Endothelial cell (in vitro differentiated cells): ENCODE measurements around the gene INTS11. TPM values are rescaled to one million over a fixed set of nuclear protein-coding genes. Genes with fewer than 3 reads are reported as not detected.
A peak's percentile ranks its signal among the peaks of the same experiment; 100 is the strongest.

ENCODE experiments used
- DNase-seq: peaks from one replicate; pipeline ENCODE4 v3.0.0; 2021; ENCODE audit warnings: low spot score
- H3K27ac Mint-ChIP-seq: one replicate; pipeline ENCODE4 v1.8.0; 2021; ENCODE audit warnings: mixed read lengths, inconsistent platforms; ENCODE audit not compliant: unreplicated experiment
- H3K27me3 Mint-ChIP-seq: one replicate; pipeline ENCODE4 v1.8.0; 2021; ENCODE audit warnings: mild to moderate bottlenecking, moderate library complexity, mixed read lengths, inconsistent platforms; ENCODE audit not compliant: unreplicated experiment
- H3K36me3 Mint-ChIP-seq: one replicate; pipeline ENCODE4 v1.8.0; 2021; ENCODE audit warnings: mild to moderate bottlenecking, low read depth, mixed read lengths, inconsistent platforms; ENCODE audit not compliant: unreplicated experiment
- H3K4me1 Mint-ChIP-seq: one replicate; pipeline ENCODE4 v1.8.0; 2021; ENCODE audit warnings: mild to moderate bottlenecking, mixed read lengths, inconsistent platforms; ENCODE audit not compliant: unreplicated experiment
- H3K4me3 Mint-ChIP-seq: one replicate; pipeline ENCODE4 v1.8.0; 2021; ENCODE audit warnings: mild to moderate bottlenecking, mixed read lengths, inconsistent platforms; ENCODE audit not compliant: unreplicated experiment
- H3K9me3 Mint-ChIP-seq: one replicate; pipeline ENCODE4 v1.8.0; 2021; ENCODE audit warnings: mixed read lengths, inconsistent platforms; ENCODE audit not compliant: unreplicated experiment
- microRNA-seq: library from miRNA; unstranded; fragments of <30 nt; microRNA quantifications from one replicate; pipeline ENCODE4, GENCODE V29; 2020; ENCODE audit not compliant: unreplicated experiment
- total RNA-seq: library from RNA; stranded (reverse); fragmentation: NEBNext Ultra II Directional; extraction: Animal tissue kit (Norgen Biotek cat#: 25700); gene quantifications from one replicate; pipeline ENCODE4 v1.2.1, GENCODE V29; 2021; ENCODE audit not compliant: unreplicated experiment
- TF ChIP-seq, protein P1 (sequence below): fragments of 200-600 bp; sonication (generic); IDR thresholded peaks from one replicate; pipeline ENCODE4 v1.5.0; 2021; ENCODE audit warnings: antibody characterized with exemption; ENCODE audit not compliant: unreplicated experiment

Gene INTS11
- total RNA-seq, 1 donor from 2014 or later = 104 TPM

GRCh38 chr1:1264868-1265272, 59.6 kb downstream of the INTS11 start:
- Mint-ChIP-seq H3K9me3 (no peaks in the 10 kb centered on the region), H3K36me3 (peaks cover 39% of the 10 kb centered on the region), H3K27me3 (peaks cover 3% of the 10 kb centered on the region), H3K27ac (no peak overlapping the region), H3K4me1 (peaks cover 7% of the 10 kb centered on the region), H3K4me3 (peak overlapping the region; percentile 42)
- TF ChIP-seq, protein P1, sequence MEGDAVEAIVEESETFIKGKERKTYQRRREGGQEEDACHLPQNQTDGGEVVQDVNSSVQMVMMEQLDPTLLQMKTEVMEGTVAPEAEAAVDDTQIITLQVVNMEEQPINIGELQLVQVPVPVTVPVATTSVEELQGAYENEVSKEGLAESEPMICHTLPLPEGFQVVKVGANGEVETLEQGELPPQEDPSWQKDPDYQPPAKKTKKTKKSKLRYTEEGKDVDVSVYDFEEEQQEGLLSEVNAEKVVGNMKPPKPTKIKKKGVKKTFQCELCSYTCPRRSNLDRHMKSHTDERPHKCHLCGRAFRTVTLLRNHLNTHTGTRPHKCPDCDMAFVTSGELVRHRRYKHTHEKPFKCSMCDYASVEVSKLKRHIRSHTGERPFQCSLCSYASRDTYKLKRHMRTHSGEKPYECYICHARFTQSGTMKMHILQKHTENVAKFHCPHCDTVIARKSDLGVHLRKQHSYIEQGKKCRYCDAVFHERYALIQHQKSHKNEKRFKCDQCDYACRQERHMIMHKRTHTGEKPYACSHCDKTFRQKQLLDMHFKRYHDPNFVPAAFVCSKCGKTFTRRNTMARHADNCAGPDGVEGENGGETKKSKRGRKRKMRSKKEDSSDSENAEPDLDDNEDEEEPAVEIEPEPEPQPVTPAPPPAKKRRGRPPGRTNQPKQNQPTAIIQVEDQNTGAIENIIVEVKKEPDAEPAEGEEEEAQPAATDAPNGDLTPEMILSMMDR = no peak
- no peak for DNase-seq

- TF ChIP-seq, protein P1 = no peak
- Mint-ChIP-seq H3K27ac (no peak overlapping the region), H3K4me1 (peaks cover 5% of the 10 kb centered on the region), H3K4me3 (no peak overlapping the region), H3K27me3 (peaks cover 5% of the 10 kb centered on the region), H3K36me3 (peaks cover 43% of the 10 kb centered on the region), H3K9me3 (no peaks in the 10 kb centered on the region)
- DNase-seq = no peak
Measured at GRCh38 chr1:1264026-1264425, 60.4 kb downstream of the INTS11 start.

DNA sequence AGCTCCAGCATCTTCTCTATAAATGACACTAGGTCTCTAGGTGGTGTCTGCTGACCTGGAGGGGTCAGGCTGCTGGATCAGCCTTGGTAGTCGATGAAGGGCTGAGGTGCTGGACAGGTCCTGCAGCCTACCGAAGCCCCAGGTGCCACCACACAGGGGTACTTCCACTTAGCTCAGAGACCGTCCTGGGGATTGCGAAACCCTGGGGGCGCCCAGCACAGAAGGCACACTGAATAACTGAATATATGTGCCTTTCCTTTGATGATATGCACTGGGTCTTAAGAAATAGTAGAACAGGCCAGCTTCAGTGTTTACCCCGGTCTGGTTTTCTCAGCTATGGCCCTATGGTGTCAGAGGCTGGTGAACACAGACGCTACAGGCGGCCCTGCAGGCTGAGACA, 61.7 kb downstream of the INTS11 start:
- H3K27ac Mint-ChIP-seq = no peak overlapping the region

GRCh38 chr1:1262071-1262470, 62.4 kb downstream of the INTS11 start:
- DNase-seq = no peak
- Mint-ChIP-seq H3K27ac (no peak overlapping the region), H3K4me3 (no peak overlapping the region), H3K36me3 (peaks cover 45% of the 10 kb centered on the region), H3K4me1 (peaks cover 5% of the 10 kb centered on the region), H3K9me3 (no peaks in the 10 kb centered on the region), H3K27me3 (peaks cover 6% of the 10 kb centered on the region)
- TF ChIP-seq, protein P1 = no peak

More for the DNA sequence above, 61.7 kb downstream of the INTS11 start:
- Mint-ChIP-seq H3K4me1 (peaks cover 5% of the 10 kb centered on the region), H3K4me3 (no peak overlapping the region), H3K36me3 (peaks cover 45% of the 10 kb centered on the region), H3K27me3 (peaks cover 6% of the 10 kb centered on the region), H3K9me3 (no peaks in the 10 kb centered on the region)
- DNase-seq = no peak
- TF ChIP-seq, protein P1 = no peak

Small RNA genes lying within 50 kb of the gene (microRNA-seq; reads per million reads assigned to microRNA genes)
- gene MIR6726 (3.1 reads per million, percentile 39 among the genes with 10 or more reads in this experiment), gene MIR6727 (1.4 reads per million, percentile 21 among the genes with 10 or more reads in this experiment), gene MIR6808 (0.42 reads per million)

Other genes starting within 250 kb of the INTS11 start
- 16.6 TPM for gene C1orf159, start 208.6 kb downstream of the INTS11 start, total RNA-seq
- not detected for gene TTLL10, start 150.8 kb downstream of the INTS11 start, total RNA-seq
- not detected for gene TNFRSF18, start 118.1 kb downstream of the INTS11 start, total RNA-seq
- 0.80 TPM for gene TNFRSF4, start 110.5 kb downstream of the INTS11 start, total RNA-seq
- 130 TPM for gene SDF4, start 92.7 kb downstream of the INTS11 start, total RNA-seq
- gene B3GALT6, start 92.4 kb downstream of the INTS11 start, total RNA-seq = 43.2 TPM
- 0.69 TPM for gene C1QTNF12, start 77.9 kb downstream of the INTS11 start, total RNA-seq
- 71.9 TPM for gene UBE2J2, start 50.8 kb downstream of the INTS11 start, total RNA-seq
- 3.9 TPM for gene SCNN1D, start 44.2 kb downstream of the INTS11 start, total RNA-seq
- gene ACAP3, start 16.7 kb downstream of the INTS11 start, total RNA-seq = 54.0 TPM
- gene PUSL1, start 16.1 kb downstream of the INTS11 start, total RNA-seq = 14.0 TPM
- 26.0 TPM for gene CPTP, start 142 bp upstream of the INTS11 start, total RNA-seq
- gene TAS1R3, start 6.6 kb upstream of the INTS11 start, total RNA-seq = 1.2 TPM
- gene DVL1, start 24.8 kb upstream of the INTS11 start, total RNA-seq = 26.7 TPM
- 0.64 TPM for gene MXRA8, start 33.9 kb upstream of the INTS11 start, total RNA-seq
- 128 TPM for gene AURKAIP1, start 50.5 kb upstream of the INTS11 start, total RNA-seq
- gene CCNL2, start 74.7 kb upstream of the INTS11 start, total RNA-seq = 266 TPM
- 95.0 TPM for gene MRPL20, start 82.6 kb upstream of the INTS11 start, total RNA-seq
- 0.31 TPM for gene ANKRD65, start 96.6 kb upstream of the INTS11 start, total RNA-seq
- 34.2 TPM for gene VWA1, start 111.0 kb upstream of the INTS11 start, total RNA-seq
- 2.9 TPM for gene ATAD3C, start 125.0 kb upstream of the INTS11 start, total RNA-seq
- gene ATAD3B, start 147.1 kb upstream of the INTS11 start, total RNA-seq = 27.2 TPM
- gene ATAD3A, start 187.5 kb upstream of the INTS11 start, total RNA-seq = 30.4 TPM
- gene TMEM240, start 216.0 kb upstream of the INTS11 start, total RNA-seq = 6.6 TPM